ENCODE measurements around the gene TRIM13. TPM values are rescaled to one million over a fixed set of nuclear protein-coding genes. Genes with fewer than 3 reads are reported as not detected.

The TRIM13 gene
- total RNA-seq, 2 donors from 2014 or later = 15.8 to 16.0 TPM

DNA sequence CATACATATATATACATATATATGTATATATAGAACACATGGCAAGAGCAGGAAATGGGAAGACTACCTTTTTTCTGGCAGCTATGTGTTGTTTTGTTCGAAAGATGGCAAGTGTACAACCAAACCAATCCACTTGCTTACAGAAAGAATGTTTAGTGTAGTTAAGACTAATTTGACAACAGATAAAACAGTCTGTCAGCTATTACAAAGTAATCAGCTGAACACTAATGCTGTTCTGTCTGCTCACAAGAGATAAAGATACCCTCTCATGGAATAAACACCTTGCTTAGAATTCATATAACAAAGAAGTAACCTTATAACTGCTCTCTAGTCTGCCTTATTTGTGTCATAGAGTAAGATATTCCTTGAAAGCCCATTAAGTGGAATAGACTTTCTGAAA is 17.5 kb downstream of the TRIM13 start:
- TF ChIP-seq, protein P1, sequence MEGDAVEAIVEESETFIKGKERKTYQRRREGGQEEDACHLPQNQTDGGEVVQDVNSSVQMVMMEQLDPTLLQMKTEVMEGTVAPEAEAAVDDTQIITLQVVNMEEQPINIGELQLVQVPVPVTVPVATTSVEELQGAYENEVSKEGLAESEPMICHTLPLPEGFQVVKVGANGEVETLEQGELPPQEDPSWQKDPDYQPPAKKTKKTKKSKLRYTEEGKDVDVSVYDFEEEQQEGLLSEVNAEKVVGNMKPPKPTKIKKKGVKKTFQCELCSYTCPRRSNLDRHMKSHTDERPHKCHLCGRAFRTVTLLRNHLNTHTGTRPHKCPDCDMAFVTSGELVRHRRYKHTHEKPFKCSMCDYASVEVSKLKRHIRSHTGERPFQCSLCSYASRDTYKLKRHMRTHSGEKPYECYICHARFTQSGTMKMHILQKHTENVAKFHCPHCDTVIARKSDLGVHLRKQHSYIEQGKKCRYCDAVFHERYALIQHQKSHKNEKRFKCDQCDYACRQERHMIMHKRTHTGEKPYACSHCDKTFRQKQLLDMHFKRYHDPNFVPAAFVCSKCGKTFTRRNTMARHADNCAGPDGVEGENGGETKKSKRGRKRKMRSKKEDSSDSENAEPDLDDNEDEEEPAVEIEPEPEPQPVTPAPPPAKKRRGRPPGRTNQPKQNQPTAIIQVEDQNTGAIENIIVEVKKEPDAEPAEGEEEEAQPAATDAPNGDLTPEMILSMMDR (IDR thresholded peaks at IDR 0.05) = no peak
- Histone ChIP-seq H3K4me1 (peaks cover 0 to 42% of the 10 kb centered on the region in 2 donors), H3K27ac (peak overlapping the region in 1 of 2 donors; percentile 41), H3K36me3 (peaks cover 34% of the 10 kb centered on the region), H3K27me3 (no peaks in the 10 kb centered on the region), H3K4me3 (no peak overlapping the region), H3K9me3 (no peaks in the 10 kb centered on the region)
- no peak for DNase-seq (ENCODE audit: low spot score)

DNA sequence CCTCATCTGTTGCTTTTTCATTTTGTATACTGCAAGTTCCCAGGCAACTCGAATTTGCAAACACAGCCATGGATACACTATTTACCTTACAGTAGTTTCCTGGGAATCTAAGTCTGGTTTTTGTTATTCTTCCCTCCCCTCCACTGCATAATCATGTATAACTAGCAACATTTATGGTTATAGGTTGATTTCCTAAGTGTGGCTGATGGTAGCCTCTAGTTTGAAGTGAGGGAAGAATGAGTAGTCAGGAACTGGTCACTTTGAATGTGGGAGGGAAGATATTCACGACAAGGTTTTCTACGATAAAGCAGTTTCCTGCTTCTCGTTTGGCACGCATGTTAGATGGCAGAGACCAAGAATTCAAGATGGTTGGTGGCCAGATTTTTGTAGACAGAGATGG is 18.4 kb downstream of the TRIM13 start, which contains the start of gene KCNRG:
KCNRG (plus strand) TSS at position 187 of the 400 bp plus-strand sequence; CDS start at position 237, 50 bp downstream.
- H3K36me3 ChIP-seq = peaks cover 30% of the 10 kb centered on the region
- TF ChIP-seq, protein P1 (IDR thresholded peaks at IDR 0.05) = no peak
- peak within 1 kb of the TSS; percentile 9 to 51 for H3K27ac ChIP-seq
- no peak for DNase-seq (ENCODE audit: low spot score)
- no peak within 1 kb of the TSS for H3K4me3 ChIP-seq
- H3K9me3 ChIP-seq = no peaks in the 10 kb centered on the region
- no peaks in the 10 kb centered on the region for H3K27me3 ChIP-seq
- H3K4me1 ChIP-seq = peaks cover 0 to 42% of the 10 kb centered on the region in 2 donors

DNA sequence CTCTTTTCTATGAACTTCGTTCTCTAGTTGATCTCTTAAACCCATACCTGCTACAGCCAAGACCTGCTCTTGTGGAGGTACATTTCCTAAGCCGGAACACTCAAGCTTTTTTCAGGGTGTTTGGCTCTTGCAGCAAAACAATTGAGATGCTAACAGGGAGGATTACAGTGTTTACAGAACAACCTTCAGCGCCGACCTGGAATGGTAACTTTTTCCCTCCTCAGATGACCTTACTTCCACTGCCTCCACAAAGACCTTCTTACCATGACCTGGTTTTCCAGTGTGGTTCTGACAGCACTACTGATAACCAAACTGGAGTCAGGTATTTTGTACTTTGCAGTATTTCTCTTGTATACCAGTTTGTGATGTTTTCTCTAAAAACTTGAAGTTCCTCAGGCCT is 18.9 kb downstream of the TRIM13 start:
- Histone ChIP-seq H3K9me3 (no peaks in the 10 kb centered on the region), H3K27ac (peak overlapping the region; percentile 5 to 51), H3K27me3 (no peaks in the 10 kb centered on the region), H3K4me1 (peaks cover 0 to 42% of the 10 kb centered on the region in 2 donors), H3K36me3 (peaks cover 29% of the 10 kb centered on the region), H3K4me3 (no peak overlapping the region)
- no peak for DNase-seq (ENCODE audit: low spot score)
- TF ChIP-seq, protein P1 (IDR thresholded peaks at IDR 0.05) = no peak

DNA sequence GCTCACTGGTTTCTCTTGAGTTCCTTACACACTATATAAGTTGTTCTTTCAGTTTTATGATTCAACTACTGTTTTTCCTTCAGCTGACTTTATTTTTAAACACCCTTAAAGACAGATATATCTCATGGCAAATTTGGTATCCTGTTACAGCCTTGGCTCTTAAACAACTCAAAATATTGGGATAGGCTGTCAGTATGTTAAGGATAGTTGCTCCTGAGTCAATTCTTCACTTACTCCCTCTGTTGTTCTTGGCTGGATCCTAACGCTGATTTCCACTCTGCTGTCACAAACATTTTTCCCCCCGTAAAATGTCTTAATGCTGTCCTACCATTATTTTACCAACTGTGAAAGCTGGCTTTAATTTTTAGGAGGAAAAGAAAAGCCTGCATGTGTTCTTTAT is 19.6 kb downstream of the TRIM13 start:
- peaks cover 27% of the 10 kb centered on the region for H3K36me3 ChIP-seq
- peak overlapping the region; percentile 9 to 51 for H3K27ac ChIP-seq
- peaks cover 0 to 42% of the 10 kb centered on the region in 2 donors for H3K4me1 ChIP-seq
- H3K27me3 ChIP-seq = no peaks in the 10 kb centered on the region
- DNase-seq (ENCODE audit: low spot score) = no peak
- TF ChIP-seq, protein P1 (IDR thresholded peaks at IDR 0.05) = no peak
- H3K4me3 ChIP-seq = no peak overlapping the region
- no peaks in the 10 kb centered on the region for H3K9me3 ChIP-seq

DNA sequence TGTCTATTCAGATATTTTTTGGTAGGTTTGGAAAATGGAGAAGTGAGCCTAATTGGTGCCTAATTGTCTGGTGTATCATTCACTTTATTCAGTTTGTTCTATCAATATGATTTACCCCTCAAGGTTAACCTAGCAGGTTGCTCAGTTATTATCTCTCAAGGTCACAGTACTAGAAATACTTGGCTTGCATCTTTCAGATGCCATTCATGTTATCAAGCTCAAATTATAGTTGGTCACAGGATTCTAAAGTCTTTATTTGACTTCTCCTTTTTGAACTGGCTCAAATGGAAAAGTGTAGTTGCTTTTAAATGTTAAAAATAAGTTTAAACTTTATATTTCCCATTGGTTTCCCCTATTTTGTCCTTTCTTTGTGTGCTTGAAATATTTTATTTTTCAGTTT is 21.0 kb downstream of the TRIM13 start:
- Histone ChIP-seq H3K27me3 (no peaks in the 10 kb centered on the region), H3K4me3 (no peak overlapping the region), H3K9me3 (no peaks in the 10 kb centered on the region), H3K36me3 (peaks cover 14% of the 10 kb centered on the region), H3K4me1 (peaks cover 0 to 42% of the 10 kb centered on the region in 2 donors), H3K27ac (peak overlapping the region; percentile 7 to 51)
- no peak for DNase-seq (ENCODE audit: low spot score)
- TF ChIP-seq, protein P1 (IDR thresholded peaks at IDR 0.05) = no peak

DNA sequence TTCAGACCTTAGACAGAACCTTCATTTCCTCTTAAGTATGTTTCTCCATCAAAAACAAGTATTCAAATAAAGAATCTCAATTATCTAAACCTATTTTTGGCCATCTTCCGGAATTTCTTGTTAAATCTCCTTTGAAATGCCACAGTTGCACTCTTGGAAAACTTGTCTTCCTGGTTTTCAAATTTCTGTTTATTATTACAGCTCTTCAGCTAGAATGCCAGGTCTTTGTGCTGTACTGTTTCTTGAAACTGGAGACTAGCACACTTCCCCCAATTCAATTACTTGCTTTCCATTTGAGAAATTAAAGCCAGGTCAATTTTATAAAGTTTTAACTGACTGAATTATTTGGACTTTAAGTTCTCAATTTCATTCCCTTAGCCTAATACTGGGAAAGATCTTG is 28.6 kb downstream of the TRIM13 start:
- H3K36me3 ChIP-seq = peaks cover 2% of the 10 kb centered on the region

More for the DNA sequence above, 28.6 kb downstream of the TRIM13 start:
- Histone ChIP-seq H3K9me3 (no peaks in the 10 kb centered on the region), H3K4me1 (peaks cover 0 to 4% of the 10 kb centered on the region in 2 donors), H3K27me3 (no peaks in the 10 kb centered on the region), H3K4me3 (no peak overlapping the region), H3K27ac (no peak overlapping the region)
- TF ChIP-seq, protein P1 (IDR thresholded peaks at IDR 0.05) = no peak
- no peak for DNase-seq (ENCODE audit: low spot score)

All from right atrium auricular region (tissue), 2 donors.